GM21528 (cell line): Measurements from ENCODE around the gene TTLL3.

Experiments
- ATAC-seq: cut with Tn5 transposase; IDR thresholded peaks from one replicate; pipeline ENCODE4 v1.9.1; 2021; ENCODE audit warnings: mild to moderate bottlenecking, moderate library complexity; ENCODE audit not compliant: unreplicated experiment, low FRiP score

TTLL3 gene

GRCh38 chr3:9781551-9781950, 28.5 kb upstream of the TTLL3 start:
- no peak for ATAC-seq

- no peak for ATAC-seq
Observed at GRCh38 chr3:9781978-9782603, 28.0 kb upstream of the TTLL3 start.

- ATAC-seq = no peak
Observed at GRCh38 chr3:9782770-9783169, 27.3 kb upstream of the TTLL3 start.

GRCh38 chr3:9783954-9784353, 26.1 kb upstream of the TTLL3 start:
- no peak for ATAC-seq

GRCh38 chr3:9784965-9785364, 25.1 kb upstream of the TTLL3 start:
- ATAC-seq = no peak

- ATAC-seq = no peak
Observed at GRCh38 chr3:9785602-9786001, 24.5 kb upstream of the TTLL3 start.

- no peak for ATAC-seq
Observed at GRCh38 chr3:9786209-9786739, 23.8 kb upstream of the TTLL3 start.

- no peak for ATAC-seq
Observed at GRCh38 chr3:9786825-9787669, 23.0 kb upstream of the TTLL3 start.

GRCh38 chr3:9787714-9788113, 22.3 kb upstream of the TTLL3 start:
- no peak for ATAC-seq

GRCh38 chr3:9791127-9791526, 18.9 kb upstream of the TTLL3 start:
- no peak for ATAC-seq

GRCh38 chr3:9791790-9792404, 18.2 kb upstream of the TTLL3 start:
- ATAC-seq = no peak

- ATAC-seq = peak; percentile 86
Observed at GRCh38 chr3:9792405-9793160, 17.5 kb upstream of the TTLL3 start, which contains the start of the genes ARPC4 and TADA3. Gene ARPC4 (plus strand): TSS chr3:9793082. CDS start chr3:9793122, 40 bp downstream. Gene TADA3 (minus strand): TSS chr3:9792473. CDS start chr3:9791466, 1,007 bp downstream.

GRCh38 chr3:9793161-9793781, 16.8 kb upstream of the TTLL3 start:
- peak; percentile 8 for ATAC-seq

GRCh38 chr3:9794400-9794799, 15.7 kb upstream of the TTLL3 start:
- ATAC-seq = no peak

GRCh38 chr3:9795207-9795606, 14.9 kb upstream of the TTLL3 start:
- no peak for ATAC-seq

- ATAC-seq = no peak
Observed at GRCh38 chr3:9797196-9797945, 12.7 kb upstream of the TTLL3 start.

- no peak for ATAC-seq
Observed at GRCh38 chr3:9800529-9800928, 9.5 kb upstream of the TTLL3 start.

- ATAC-seq = no peak
Observed at GRCh38 chr3:9803494-9803893, 6.6 kb upstream of the TTLL3 start.

GRCh38 chr3:9804996-9805395, 5.1 kb upstream of the TTLL3 start:
- no peak for ATAC-seq
